ENCODE measurements around the gene DYNLRB2.

The DYNLRB2 gene

GRCh38 chr16:80591071-80591915 is 50.5 kb downstream of the DYNLRB2 start:
- 42% methylated on average over 3 of the region's 7 CpGs for WGBS (ENCODE audit: insufficient coverage)
- peaks cover 0 to 2% (median 0%) of the 10 kb centered on the region in 5 experiments for H3K27me3 ChIP-seq (replicated peaks in 2 of 5; ENCODE audit: control insufficient read depth in 4 of 5, insufficient read depth in 5 of 5, low read length in 4 of 5)
- no peaks in the 10 kb centered on the region for H3K36me3 ChIP-seq (ENCODE audit: control insufficient read depth in 4 of 4, insufficient read depth in 4 of 4, low read length in 3 of 4)
- no peak overlapping the region for H3K27ac ChIP-seq (ENCODE audit: insufficient read depth in 1 of 2, low read depth in 1 of 2, low read length in 2 of 2, poor library complexity in 1 of 2, severe bottlenecking in 2 of 2)
- H3K4me1 ChIP-seq (ENCODE audit: control extremely low read depth in 1 of 4, control insufficient read depth in 4 of 4, insufficient read depth in 4 of 4, low read length in 3 of 4): peaks cover 5 to 22% (median 16%) of the 10 kb centered on the region in 4 experiments
- ChIA-PET POLR2A (interaction anchor here (1.0 kb wide), 1 partner anchor 212 kb away, joined by 3 read pairs; no protein-coding TSS in a partner anchor), CTCF (interaction anchor here (1.3 to 1.6 kb wide), 2 partner anchors 11 to 38 kb away, joined by 4 to 6 read pairs; no protein-coding TSS in a partner anchor)
- peak; percentile 75 to 95 (median 92) for DNase-seq
- H3K9me3 ChIP-seq (ENCODE audit: control extremely low read depth in 1 of 5, control insufficient read depth in 4 of 5, insufficient read depth in 2 of 5, low read depth in 1 of 5, low read length in 4 of 5): no peaks in the 10 kb centered on the region
- peak overlapping the region in 3 of 7 experiments; percentile 5 to 70 (median 46) for H3K4me3 ChIP-seq (ENCODE audit: control insufficient read depth in 1 of 7, extremely low read depth in 1 of 7, insufficient read depth in 4 of 7, low read depth in 2 of 7, low read length in 6 of 7)

- Histone ChIP-seq H3K4me3 (ENCODE audit: control insufficient read depth in 1 of 7, extremely low read depth in 1 of 7, insufficient read depth in 4 of 7, low read depth in 2 of 7, low read length in 6 of 7) (no peak overlapping the region), H3K27me3 (replicated peaks in 2 of 5; ENCODE audit: control insufficient read depth in 4 of 5, insufficient read depth in 5 of 5, low read length in 4 of 5) (peaks cover 0 to 2% (median 0%) of the 10 kb centered on the region in 5 experiments), H3K4me1 (ENCODE audit: control extremely low read depth in 1 of 4, control insufficient read depth in 4 of 4, insufficient read depth in 4 of 4, low read length in 3 of 4) (peaks cover 5 to 22% (median 16%) of the 10 kb centered on the region in 4 experiments), H3K36me3 (ENCODE audit: control insufficient read depth in 4 of 4, insufficient read depth in 4 of 4, low read length in 3 of 4) (no peaks in the 10 kb centered on the region), H3K9me3 (ENCODE audit: control extremely low read depth in 1 of 5, control insufficient read depth in 4 of 5, insufficient read depth in 2 of 5, low read depth in 1 of 5, low read length in 4 of 5) (peaks cover 0 to 4% (median 0%) of the 10 kb centered on the region in 5 experiments), H3K27ac (ENCODE audit: insufficient read depth in 1 of 2, low read depth in 1 of 2, low read length in 2 of 2, poor library complexity in 1 of 2, severe bottlenecking in 2 of 2) (no peak overlapping the region)
- ChIA-PET CTCF (no interaction called here), POLR2A (no interaction called here)
- no peak for DNase-seq
- WGBS (ENCODE audit: insufficient coverage): 100% methylated on average over 1 of the region's 2 CpGs
Measured at GRCh38 chr16:80592273-80592672, 51.5 kb downstream of the DYNLRB2 start.

DNA sequence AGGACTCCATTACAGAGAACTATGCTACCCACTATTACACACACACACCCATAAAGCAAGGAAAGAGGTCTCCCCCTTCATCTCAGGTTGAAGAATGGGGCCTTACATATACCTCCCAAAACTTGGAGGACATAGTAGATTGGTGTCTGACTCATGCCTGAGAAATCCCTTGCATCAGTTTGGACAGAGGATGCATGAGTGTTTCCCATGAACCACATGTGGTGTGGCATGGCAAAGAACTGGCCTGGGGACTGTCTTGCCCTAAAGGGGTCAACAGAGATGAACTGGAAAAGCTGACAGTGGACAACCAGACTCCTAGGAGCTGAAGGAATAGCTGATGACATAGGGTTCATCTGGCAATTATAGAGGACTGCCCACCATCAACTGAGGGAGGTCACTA is 54.0 kb downstream of the DYNLRB2 start:
- H3K27me3 ChIP-seq (replicated peaks in 2 of 5; ENCODE audit: control insufficient read depth in 4 of 5, insufficient read depth in 5 of 5, low read length in 4 of 5): no peaks in the 10 kb centered on the region
- H3K27ac ChIP-seq (ENCODE audit: insufficient read depth in 1 of 2, low read depth in 1 of 2, low read length in 2 of 2, poor library complexity in 1 of 2, severe bottlenecking in 2 of 2): no peak overlapping the region
- CTCF ChIA-PET: no interaction called here
- no peak for DNase-seq
- peaks cover 0 to 4% (median 0%) of the 10 kb centered on the region in 5 experiments for H3K9me3 ChIP-seq (ENCODE audit: control extremely low read depth in 1 of 5, control insufficient read depth in 4 of 5, insufficient read depth in 2 of 5, low read depth in 1 of 5, low read length in 4 of 5)
- H3K36me3 ChIP-seq (ENCODE audit: control insufficient read depth in 4 of 4, insufficient read depth in 4 of 4, low read length in 3 of 4): peaks cover 0 to 4% (median 0%) of the 10 kb centered on the region in 4 experiments
- POLR2A ChIA-PET: no interaction called here
- H3K4me3 ChIP-seq (ENCODE audit: control insufficient read depth in 1 of 7, extremely low read depth in 1 of 7, insufficient read depth in 4 of 7, low read depth in 2 of 7, low read length in 6 of 7): no peak overlapping the region
- peaks cover 5 to 22% (median 16%) of the 10 kb centered on the region in 4 experiments for H3K4me1 ChIP-seq (ENCODE audit: control extremely low read depth in 1 of 4, control insufficient read depth in 4 of 4, insufficient read depth in 4 of 4, low read length in 3 of 4)

GRCh38 chr16:80596507-80597207 is 55.9 kb downstream of the DYNLRB2 start:
- Histone ChIP-seq H3K27me3 (replicated peaks in 2 of 5; ENCODE audit: control insufficient read depth in 4 of 5, insufficient read depth in 5 of 5, low read length in 4 of 5) (no peaks in the 10 kb centered on the region), H3K27ac (ENCODE audit: insufficient read depth in 1 of 2, low read depth in 1 of 2, low read length in 2 of 2, poor library complexity in 1 of 2, severe bottlenecking in 2 of 2) (no peak overlapping the region), H3K4me3 (ENCODE audit: control insufficient read depth in 1 of 7, extremely low read depth in 1 of 7, insufficient read depth in 4 of 7, low read depth in 2 of 7, low read length in 6 of 7) (no peak overlapping the region), H3K9me3 (ENCODE audit: control extremely low read depth in 1 of 5, control insufficient read depth in 4 of 5, insufficient read depth in 2 of 5, low read depth in 1 of 5, low read length in 4 of 5) (peaks cover 0 to 4% (median 0%) of the 10 kb centered on the region in 5 experiments), H3K36me3 (ENCODE audit: control insufficient read depth in 4 of 4, insufficient read depth in 4 of 4, low read length in 3 of 4) (peaks cover 0 to 7% (median 0%) of the 10 kb centered on the region in 4 experiments), H3K4me1 (ENCODE audit: control extremely low read depth in 1 of 4, control insufficient read depth in 4 of 4, insufficient read depth in 4 of 4, low read length in 3 of 4) (peaks cover 4 to 10% (median 6%) of the 10 kb centered on the region in 4 experiments)
- ChIA-PET POLR2A (no interaction called here), CTCF (no interaction called here)
- DNase-seq: no peak
- WGBS (ENCODE audit: insufficient coverage): 88% methylated on average over 7 of the region's 7 CpGs

- no peaks in the 10 kb centered on the region for H3K4me1 ChIP-seq (ENCODE audit: control extremely low read depth in 1 of 4, control insufficient read depth in 4 of 4, insufficient read depth in 4 of 4, low read length in 3 of 4)
- 98% methylated on average over 3 of the region's 3 CpGs for WGBS (ENCODE audit: insufficient coverage)
- no peak overlapping the region for H3K4me3 ChIP-seq (ENCODE audit: control insufficient read depth in 1 of 7, extremely low read depth in 1 of 7, insufficient read depth in 4 of 7, low read depth in 2 of 7, low read length in 6 of 7)
- H3K36me3 ChIP-seq (ENCODE audit: control insufficient read depth in 4 of 4, insufficient read depth in 4 of 4, low read length in 3 of 4): peaks cover 0 to 16% (median 5%) of the 10 kb centered on the region in 4 experiments
- H3K27ac ChIP-seq (ENCODE audit: insufficient read depth in 1 of 2, low read depth in 1 of 2, low read length in 2 of 2, poor library complexity in 1 of 2, severe bottlenecking in 2 of 2): no peak overlapping the region
- H3K27me3 ChIP-seq (replicated peaks in 2 of 5; ENCODE audit: control insufficient read depth in 4 of 5, insufficient read depth in 5 of 5, low read length in 4 of 5): no peaks in the 10 kb centered on the region
- peaks cover 0 to 4% (median 0%) of the 10 kb centered on the region in 5 experiments for H3K9me3 ChIP-seq (ENCODE audit: control extremely low read depth in 1 of 5, control insufficient read depth in 4 of 5, insufficient read depth in 2 of 5, low read depth in 1 of 5, low read length in 4 of 5)
- CTCF ChIA-PET: interaction anchor here (1.7 kb wide), 1 partner anchor 73 kb away, joined by 5 read pairs; no protein-coding TSS in a partner anchor
- DNase-seq: no peak
- POLR2A ChIA-PET: no interaction called here
Measured at GRCh38 chr16:80599466-80599865, 58.7 kb downstream of the DYNLRB2 start.

All from common myeloid progenitor, CD34-positive (primary cell).